GM12878 (cell line): Measurements from ENCODE around the gene ADCY5. TPM values are rescaled to one million over a fixed set of nuclear protein-coding genes. Genes with fewer than 3 reads are reported as not detected.

Experiments
- ATAC-seq: fragments of 200-7000 bp; cut with Tn5 transposase; 3 replicates; pipeline ENCODE4 v1.9.1; 2020; ENCODE audit warnings: mild to moderate bottlenecking, moderate library complexity
- BruUV-seq: library from RNA; stranded (reverse); fragments of 400-500 nt; replicated peaks from 2 replicates; lab custom pipeline; 2021; lab: Mats Ljungman, UMichigan
- CTCF ChIA-PET: fragments of 300-600 bp; sonication (Branson Sonifier 250); formaldehyde crosslinking; extraction: SDS; loops from one replicate; lab custom pipeline; 2021; ENCODE audit warnings: inconsistent platforms; lab: Yijun Ruan, JAX
- POLR2A ChIA-PET: fragments of 350-600 bp; formaldehyde crosslinking; extraction: SDS; loops from one replicate; lab custom pipeline; 2021; ENCODE audit warnings: inconsistent platforms; lab: Charles Lee
- RAD21 ChIA-PET: fragments of 300-600 bp; sonication (Branson Sonifier 250); formaldehyde crosslinking; loops from one replicate; lab custom pipeline; 2023; ENCODE audit warnings: antibody characterized with exemption; ENCODE audit not compliant: unreplicated experiment; lab: Charles Lee
- SMC1A ChIA-PET: fragments of 300-600 bp; sonication (Branson Sonifier 250); formaldehyde crosslinking; loops from one replicate; lab custom pipeline; 2023; ENCODE audit not compliant: unreplicated experiment, uncharacterized antibody; lab: Charles Lee
- DNase-seq: peaks from one replicate; pipeline ENCODE4 v3.0.0-alpha.2; 2011; ENCODE audit warnings: low read depth, low spot score
- FAIRE-seq: peaks from 3 replicates; lab custom pipeline; 2011; peaks lifted over from hg19 to GRCh38; lab: Jason Lieb, UNC
- H2AFZ ChIP-seq: 2 replicates; pipeline ENCODE4 v1.6.0; 2011; ENCODE audit warnings: low read depth, low read length, control low read depth; ENCODE audit not compliant: control insufficient read depth
- H3K27ac ChIP-seq: 2 replicates; pipeline ENCODE4 v1.5.1; 2011; ENCODE audit warnings: control low read depth; ENCODE audit not compliant: control insufficient read depth, insufficient read depth
- H3K27me3 ChIP-seq, 2 experiments: replicated peaks in 1 of 2; 2 replicates each; pipeline versions ENCODE4 v1.6.0 to v1.6.1; 2011; ENCODE audit warnings: low read length in 1 of 2; ENCODE audit not compliant: control insufficient read depth in 2 of 2, insufficient read depth in 2 of 2
- H3K36me3 ChIP-seq, 2 experiments: 2 replicates each; pipeline ENCODE4 v1.5.1; 2011; ENCODE audit warnings: low read length in 1 of 2; ENCODE audit not compliant: control insufficient read depth in 2 of 2, insufficient read depth in 2 of 2
- H3K4me1 ChIP-seq: 2 replicates; pipeline ENCODE4 v1.6.1; 2011; ENCODE audit warnings: mild to moderate bottlenecking, low read length, moderate library complexity, mixed read lengths; ENCODE audit not compliant: control insufficient read depth, insufficient read depth
- H3K4me2 ChIP-seq: 2 replicates; pipeline ENCODE4 v1.6.0; 2011; ENCODE audit warnings: control low read depth; ENCODE audit not compliant: control insufficient read depth, insufficient read depth
- H3K4me3 ChIP-seq: fragments of 200-600 bp; sonication (generic); 2 replicates; pipeline ENCODE4 v1.5.1; 2016
- H3K79me2 ChIP-seq: 2 replicates; pipeline ENCODE4 v1.6.0; 2011; ENCODE audit warnings: low read length; ENCODE audit not compliant: control insufficient read depth, insufficient read depth
- H3K9ac ChIP-seq: 2 replicates; pipeline ENCODE4 v1.8.0; 2011; ENCODE audit warnings: low read length, control low read depth, mixed read lengths; ENCODE audit not compliant: control insufficient read depth, insufficient read depth
- H3K9me3 ChIP-seq: replicated peaks from 3 replicates; pipeline ENCODE4 v1.5.1; 2011; ENCODE audit warnings: mild to moderate bottlenecking, low read length; ENCODE audit not compliant: control insufficient read depth, insufficient read depth
- H4K20me1 ChIP-seq: 2 replicates; pipeline ENCODE4 v1.6.0; 2011; ENCODE audit not compliant: control insufficient read depth, insufficient read depth
- ATF7 ChIP-seq: fragments of 450-650 bp; IDR thresholded peaks from 2 replicates; pipeline ENCODE4 v1.6.1; 2016; ENCODE audit warnings: low read depth, mild to moderate bottlenecking
- ETV6 ChIP-seq, 2 experiments: fragments of 450-650 bp in 1 of 2; IDR thresholded peaks in 1 of 2; conservative IDR thresholded peaks in 1 of 2; 2 replicates each; pipeline ENCODE4 v1.6.1; 2014; ENCODE audit warnings: antibody characterized with exemption in 1 of 2, borderline replicate concordance in 1 of 2, low read depth in 1 of 2, mild to moderate bottlenecking in 1 of 2, moderate library complexity in 1 of 2
- HCFC1 ChIP-seq: fragments of 150-350 bp; IDR thresholded peaks from 2 replicates; pipeline ENCODE4 v1.6.1; 2014; ENCODE audit warnings: low read length
- KDM1A ChIP-seq: fragments of 200-600 bp; sonication (generic); IDR thresholded peaks from 2 replicates; pipeline ENCODE4 v1.6.1; 2016; ENCODE audit warnings: borderline replicate concordance
- PKNOX1 ChIP-seq: fragments of 450-650 bp; IDR thresholded peaks from 2 replicates; pipeline ENCODE4 v1.6.1; 2016; ENCODE audit warnings: mild to moderate bottlenecking
- ZNF207 ChIP-seq: fragments of 450-650 bp; IDR thresholded peaks from 2 replicates; pipeline ENCODE4 v1.6.1; 2014; ENCODE audit warnings: antibody characterized with exemption, mild to moderate bottlenecking, borderline replicate concordance
- WGBS: methylation state at CpG from one replicate; pipeline ENCODE4 v1.1.6; 2016; ENCODE audit warnings: low lambda C conversion rate; ENCODE audit not compliant: insufficient replicate concordance, insufficient coverage; ENCODE audit errors: missing lambda C conversion rate; 5-methylcytosine and 5-hydroxymethylcytosine counted together
- in situ Hi-C: fragments of 300-500 bp; cut with MboI; formaldehyde crosslinking; loops from 9 replicates; pipeline ENCODE4 v1.14.3; 2018; ENCODE audit warnings: mixed read lengths
- intact Hi-C: fragments of 100-400 bp; cut with micrococcal nuclease; formaldehyde crosslinking; loops from one replicate; pipeline ENCODE4 v1.14.2; 2022; ENCODE audit not compliant: unreplicated experiment
- polyA plus RNA-seq, 11 experiments: library from polyadenylated mRNA; depleted of rRNA in 4 of 11; unstranded in 6 of 11; stranded (reverse) in 5 of 11; fragments of >200 nt; fragmentation: Nextera tagmentation in 4 of 11; fragmentation: Illumina TruSeq in 1 of 11; extraction: Ambion mirVana in 4 of 11; extraction: Trizol in 1 of 11; gene quantifications; 1 replicate in 1 of 11; 2 replicates in 10 of 11; pipeline versions ENCODE4 v1.2.1 to v1.2.3, GENCODE V29; 2011 to 2016; ENCODE audit warnings: inconsistent platforms in 2 of 11, missing spikeins in 2 of 11, low read depth in 1 of 11
- total RNA-seq, 4 experiments: library from RNA; depleted of rRNA in 3 of 4; stranded (reverse); fragments of >200 nt in 3 of 4; fragmentation: Illumina TruSeq in 1 of 4; extraction: Trizol in 1 of 4; gene quantifications; 2 replicates each; pipeline versions ENCODE4 v1.2.1 to v1.2.3, GENCODE V29; 2013 to 2021

Gene ADCY5
- total and polyA plus RNA-seq, 10 of the 15 experiments (the other 5 are each of a cell fraction or from before 2014, with no cell fraction given): under 0.01 to 0.24 (median 0.02) TPM; not detected in 4

- TF ChIP-seq ETV6 (conservative IDR thresholded peaks at IDR 0.05 in 1 of 2, IDR thresholded peaks at IDR 0.05 in 1 of 2; ENCODE audit: borderline replicate concordance in 1 of 2, low read depth in 1 of 2) (no peak), ZNF207 (no peak), HCFC1 (no peak), KDM1A (no peak)
These were observed 103.8 kb downstream of the ADCY5 start (continued) for GRCh38 chr3:123344907-123345594.

GRCh38 chr3:123344175-123344906 lies 104.5 kb downstream of the ADCY5 start:
- WGBS: 19% methylated on average over 6 of the region's 6 CpGs
- Histone ChIP-seq H3K79me2 (no peaks in the 10 kb centered on the region), H3K4me2 (no peak overlapping the region), H3K27ac (no peak overlapping the region), H4K20me1 (no peaks in the 10 kb centered on the region), H3K27me3 (no peaks in the 10 kb centered on the region), H3K36me3 (no peaks in the 10 kb centered on the region), H3K9me3 (no peaks in the 10 kb centered on the region), H2AFZ (no peak overlapping the region), H3K4me1 (no peaks in the 10 kb centered on the region), H3K4me3 (no peak overlapping the region), H3K9ac (no peak overlapping the region)
- intact Hi-C loops (no loop called here), in situ Hi-C loops (no loop called here)
- RAD21 ChIA-PET: no interaction called here
- DNase-seq (no peak), ATAC-seq (peak; percentile 74), FAIRE-seq (no peak)
- TF ChIP-seq PKNOX1 (no peak), ATF7 (peak; percentile 50; the same call in 1 of the 2 replicates)
- POLR2A ChIA-PET: no interaction called here
- BruUV-seq: no TSS peak
- SMC1A ChIA-PET: no interaction called here
- CTCF ChIA-PET: interaction anchor here (0.5 kb wide), 1 partner anchor 986 kb away, joined by 4 read pairs; no protein-coding TSS in a partner anchor
